Osteoblast (primary cell): ENCODE measurements around the gene MCRIP2. TPM values are rescaled to one million over a fixed set of nuclear protein-coding genes. Genes with fewer than 3 reads are reported as not detected.
"Not testable (repeated sequence)": the region's sequence is repeated elsewhere in the genome, so short reads cannot be mapped to it uniquely, and the experiment has no call there.

Experiments
- DNase-seq: peaks from one replicate; pipeline ENCODE4 v3.0.0; 2011; ENCODE audit warnings: low spot score, mixed read lengths; ENCODE audit not compliant: insufficient read length; ENCODE audit errors: missing footprints
- H2AFZ ChIP-seq: 2 replicates; pipeline ENCODE4 v1.6.0; 2011; ENCODE audit warnings: mild to moderate bottlenecking, low read length
- H3K27ac ChIP-seq: 2 replicates; pipeline ENCODE4 v1.5.1; 2011; ENCODE audit warnings: mild to moderate bottlenecking, low read depth, low read length, moderate library complexity
- H3K27me3 ChIP-seq: 2 replicates; pipeline ENCODE4 v1.6.0; 2012; ENCODE audit warnings: mild to moderate bottlenecking, control low read depth, inconsistent platforms, low read length, moderate library complexity; ENCODE audit not compliant: insufficient read depth
- H3K36me3 ChIP-seq: 2 replicates; pipeline ENCODE4 v1.5.1; 2011; ENCODE audit warnings: mild to moderate bottlenecking, low read length, control low read depth, moderate library complexity; ENCODE audit not compliant: insufficient read depth
- H3K4me1 ChIP-seq: 2 replicates; pipeline ENCODE4 v1.5.1; 2011; ENCODE audit warnings: mild to moderate bottlenecking, low read length, control low read depth, moderate library complexity; ENCODE audit not compliant: insufficient read depth
- H3K4me2 ChIP-seq: 2 replicates; pipeline ENCODE4 v1.6.0; 2011; ENCODE audit warnings: mild to moderate bottlenecking, low read length; ENCODE audit not compliant: insufficient read depth
- H3K4me3 ChIP-seq: fragments of 200-600 bp; sonication (generic); 3 replicates; pipeline ENCODE4 v1.5.1; 2012; ENCODE audit warnings: mild to moderate bottlenecking, low read length, inconsistent platforms; ENCODE audit not compliant: insufficient read depth
- H3K79me2 ChIP-seq: 2 replicates; pipeline ENCODE4 v1.6.0; 2012; ENCODE audit warnings: mild to moderate bottlenecking, low read length, control low read depth, inconsistent platforms; ENCODE audit not compliant: insufficient read depth
- H3K9me3 ChIP-seq: 2 replicates; pipeline ENCODE4 v1.5.1; 2011; ENCODE audit warnings: low read depth, low read length, control low read depth
- H4K20me1 ChIP-seq: 2 replicates; pipeline ENCODE4 v1.6.0; 2012; ENCODE audit warnings: mild to moderate bottlenecking, low read length, control low read depth; ENCODE audit not compliant: insufficient read depth
- CTCF ChIP-seq: IDR thresholded peaks from 2 replicates; pipeline ENCODE4 v1.5.1; 2011; ENCODE audit warnings: mild to moderate bottlenecking, low read depth, low read length, moderate library complexity; ENCODE audit errors: extremely low read depth
- total RNA-seq: library from RNA; depleted of rRNA; stranded (reverse); fragments of >200 nt; gene quantifications from 2 replicates; pipeline ENCODE4 v1.2.3, GENCODE V29; 2012

Gene MCRIP2
- total RNA-seq, 1 donor: 20.3 TPM

- Histone ChIP-seq H3K4me3 (no peak overlapping the region), H3K79me2 (peaks cover 45% of the 10 kb centered on the region), H3K27ac (no peak overlapping the region), H3K9me3 (no peaks in the 10 kb centered on the region), H3K36me3 (peaks cover 18% of the 10 kb centered on the region), H4K20me1 (peaks cover 19% of the 10 kb centered on the region), H2AFZ (no peak overlapping the region), H3K4me2 (no peak overlapping the region), H3K27me3 (peaks cover under 1% of the 10 kb centered on the region), H3K4me1 (peaks cover 21% of the 10 kb centered on the region)
- no peak for DNase-seq
- TF ChIP-seq CTCF: no peak
Observed at GRCh38 chr16:686459-687260, 45.0 kb downstream of the MCRIP2 start.

- H3K4me1 ChIP-seq: peaks cover 16% of the 10 kb centered on the region
- TF ChIP-seq CTCF: no peak
- H3K79me2 ChIP-seq: peaks cover 37% of the 10 kb centered on the region
- H3K36me3 ChIP-seq: peaks cover 10% of the 10 kb centered on the region
- H3K9me3 ChIP-seq: no peaks in the 10 kb centered on the region
- no peak overlapping the region for H2AFZ ChIP-seq
- no peak for DNase-seq
- no peak overlapping the region for H3K4me2 ChIP-seq
- H3K27me3 ChIP-seq: peaks cover 9% of the 10 kb centered on the region
- no peak overlapping the region for H3K4me3 ChIP-seq
- no peak overlapping the region for H3K27ac ChIP-seq
- peaks cover 11% of the 10 kb centered on the region for H4K20me1 ChIP-seq
Observed at GRCh38 chr16:687499-687898, 45.9 kb downstream of the MCRIP2 start.

GRCh38 chr16:689175-689897 lies 47.7 kb downstream of the MCRIP2 start:
- TF ChIP-seq CTCF: no peak
- H3K4me2 ChIP-seq: peak overlapping the region; percentile 90
- peak overlapping the region; percentile 88 for H2AFZ ChIP-seq
- H3K27me3 ChIP-seq: peaks cover 25% of the 10 kb centered on the region
- H3K4me3 ChIP-seq: peak overlapping the region; percentile 94
- H4K20me1 ChIP-seq: no peaks in the 10 kb centered on the region
- DNase-seq: no peak
- H3K9me3 ChIP-seq: no peaks in the 10 kb centered on the region
- peaks cover 2% of the 10 kb centered on the region for H3K36me3 ChIP-seq
- H3K79me2 ChIP-seq: peaks cover 22% of the 10 kb centered on the region
- H3K4me1 ChIP-seq: peaks cover 9% of the 10 kb centered on the region
- H3K27ac ChIP-seq: peak overlapping the region; percentile 76

GRCh38 chr16:691242-691641 lies 49.6 kb downstream of the MCRIP2 start:
- not testable (repeated sequence) for H4K20me1 ChIP-seq, H2AFZ ChIP-seq, H3K36me3 ChIP-seq, H3K4me3 ChIP-seq, H3K27ac ChIP-seq, H3K4me2 ChIP-seq, DNase-seq, H3K9me3 ChIP-seq, H3K4me1 ChIP-seq
- H3K79me2 ChIP-seq: peaks cover 15% of the 10 kb centered on the region
- H3K27me3 ChIP-seq: peaks cover 42% of the 10 kb centered on the region
